GM23338 (cell line): ENCODE measurements around the gene ZNRF1.

Experiments used
- CREB1 ChIP-seq: fragments of 250-450 bp; sonication (Bioruptor Pico); IDR thresholded peaks from 2 replicates; pipeline ENCODE4 v1.5.0; 2020; ENCODE audit warnings: low read depth, mild to moderate bottlenecking, moderate library complexity
- CTCF ChIP-seq, 2 experiments: fragments of 200-600 bp in 1 of 2; sonication (generic) in 1 of 2; conservative IDR thresholded peaks; 2 replicates each; pipeline versions ENCODE4 v1.5.1 to v1.6.1; 2016 to 2017; ENCODE audit warnings: antibody characterized with exemption in 2 of 2, low read depth in 2 of 2, mild to moderate bottlenecking in 2 of 2, moderate library complexity in 1 of 2
- ETS1 ChIP-seq: IDR thresholded peaks from 2 replicates; pipeline ENCODE4 v1.6.1; 2016; ENCODE audit warnings: antibody characterized with exemption
- EZH2 ChIP-seq: fragments of 200-600 bp; sonication (generic); IDR thresholded peaks from one replicate; pipeline ENCODE4 v1.8.0; 2017; ENCODE audit warnings: antibody characterized with exemption, mild to moderate bottlenecking, low read depth; ENCODE audit not compliant: unreplicated experiment
- EZH2phosphoT487 ChIP-seq: fragments of 200-600 bp; sonication (generic); IDR thresholded peaks from one replicate; pipeline ENCODE4 v1.8.1; 2018; ENCODE audit warnings: antibody characterized with exemption; ENCODE audit not compliant: unreplicated experiment
- JUNB ChIP-seq: IDR thresholded peaks from one replicate; pipeline ENCODE4 v1.6.1; 2016; ENCODE audit warnings: antibody characterized with exemption; ENCODE audit not compliant: unreplicated experiment
- NANOG ChIP-seq: IDR thresholded peaks from 2 replicates; pipeline ENCODE4 v1.6.1; 2016; ENCODE audit warnings: antibody characterized with exemption, borderline replicate concordance
- POLR2AphosphoS5 ChIP-seq: IDR thresholded peaks from 2 replicates; pipeline ENCODE4 v1.6.1; 2016; ENCODE audit warnings: antibody characterized with exemption, low read depth
- REST ChIP-seq: IDR thresholded peaks from one replicate; pipeline ENCODE4 v1.6.1; 2018; ENCODE audit warnings: antibody characterized with exemption; ENCODE audit not compliant: unreplicated experiment
- STAT1 ChIP-seq: IDR thresholded peaks from one replicate; pipeline ENCODE4 v1.6.1; 2016; ENCODE audit warnings: antibody characterized with exemption; ENCODE audit not compliant: unreplicated experiment
- ZNF114 ChIP-seq: fragments of 250-450 bp; sonication (Bioruptor Pico); IDR thresholded peaks from 2 replicates; pipeline ENCODE4 v1.5.0; 2020; ENCODE audit warnings: mild to moderate bottlenecking, moderate library complexity
- ZNF331 ChIP-seq: fragments of 250-450 bp; sonication (Bioruptor Pico); IDR thresholded peaks from 2 replicates; pipeline ENCODE4 v1.5.0; 2020; ENCODE audit warnings: low read depth, mild to moderate bottlenecking, moderate library complexity
- ZNF462 ChIP-seq: fragments of 250-450 bp; sonication (Bioruptor Pico); IDR thresholded peaks from 2 replicates; pipeline ENCODE4 v1.5.0; 2020; ENCODE audit warnings: mild to moderate bottlenecking, moderate library complexity

- TF ChIP-seq CTCF (conservative IDR thresholded peaks at IDR 0.05; ENCODE audit: low read depth in 2 of 2) = no peak
- no peak for TF ChIP-seq REST
- TF ChIP-seq POLR2AphosphoS5 = no peak
- no peak for TF ChIP-seq EZH2phosphoT487
- TF ChIP-seq EZH2 = no peak
- no peak for TF ChIP-seq CREB1
- no peak for TF ChIP-seq ETS1
- TF ChIP-seq JUNB = no peak
- no peak for TF ChIP-seq ZNF331 (CRISPR knock-in tag)
- no peak for TF ChIP-seq ZNF114 (CRISPR knock-in tag)
- TF ChIP-seq STAT1 = no peak
- TF ChIP-seq NANOG = no peak
- TF ChIP-seq ZNF462 (CRISPR knock-in tag) = no peak
These were observed 114.8 kb downstream of the ZNRF1 start for GRCh38 chr16:75113541-75114121.
